PFSK-1 (cell line): Measurements from ENCODE around the gene ZNF536.

Experiments
- FOXP2 ChIP-seq: optimal IDR thresholded peaks from 2 replicates; pipeline ENCODE3; 2011; ENCODE audit warnings: borderline replicate concordance, control low read depth, inconsistent platforms; ENCODE audit not compliant: insufficient read depth; ENCODE audit errors: extremely low read length, extremely low read depth
- POLR2AphosphoS5 ChIP-seq: IDR thresholded peaks from 2 replicates; pipeline ENCODE4 v1.6.1; 2012; ENCODE audit warnings: low read depth, mild to moderate bottlenecking, control low read depth, low read length, moderate library complexity
- SIN3A ChIP-seq: IDR thresholded peaks from 2 replicates; pipeline ENCODE4 v1.6.1; 2012; ENCODE audit warnings: mild to moderate bottlenecking, low read length, moderate library complexity, borderline replicate concordance; ENCODE audit not compliant: insufficient read depth
- TAF1 ChIP-seq: IDR thresholded peaks from 2 replicates; pipeline ENCODE4 v1.6.1; 2012; ENCODE audit warnings: low read length, control low read depth, borderline replicate concordance; ENCODE audit not compliant: insufficient read depth
- TF ChIP-seq, protein P1 (sequence below), 2 experiments: IDR thresholded peaks; 2 replicates each; pipeline versions ENCODE4 v1.6.1 to v1.8.0; 2011 to 2012; ENCODE audit warnings: low read depth in 2 of 2, low read length in 2 of 2, control low read depth in 1 of 2, inconsistent platforms in 1 of 2, mild to moderate bottlenecking in 1 of 2, moderate library complexity in 1 of 2; ENCODE audit not compliant: insufficient read depth in 1 of 2

DNA sequence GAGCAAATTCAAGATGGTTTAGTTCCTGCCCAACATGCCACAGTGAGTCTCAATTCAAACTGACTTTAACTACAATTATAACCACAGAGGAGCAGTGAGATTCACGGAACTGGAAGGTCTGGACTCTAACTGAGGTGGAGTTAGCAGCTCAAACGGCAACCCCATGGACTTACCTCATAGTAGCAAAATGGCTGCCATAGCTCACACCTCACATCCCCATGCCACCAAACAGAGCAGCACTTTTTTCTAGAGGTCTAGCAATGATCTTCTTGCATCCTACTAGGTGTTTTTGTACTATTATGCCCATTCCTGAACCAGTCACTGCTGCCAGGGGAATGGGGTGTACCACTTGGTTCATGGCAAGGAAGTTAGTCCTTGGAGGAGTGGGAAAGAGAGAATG lies 87.7 kb downstream of the ZNF536 start:
- TF ChIP-seq POLR2AphosphoS5 = no peak
- TF ChIP-seq, protein P1, sequence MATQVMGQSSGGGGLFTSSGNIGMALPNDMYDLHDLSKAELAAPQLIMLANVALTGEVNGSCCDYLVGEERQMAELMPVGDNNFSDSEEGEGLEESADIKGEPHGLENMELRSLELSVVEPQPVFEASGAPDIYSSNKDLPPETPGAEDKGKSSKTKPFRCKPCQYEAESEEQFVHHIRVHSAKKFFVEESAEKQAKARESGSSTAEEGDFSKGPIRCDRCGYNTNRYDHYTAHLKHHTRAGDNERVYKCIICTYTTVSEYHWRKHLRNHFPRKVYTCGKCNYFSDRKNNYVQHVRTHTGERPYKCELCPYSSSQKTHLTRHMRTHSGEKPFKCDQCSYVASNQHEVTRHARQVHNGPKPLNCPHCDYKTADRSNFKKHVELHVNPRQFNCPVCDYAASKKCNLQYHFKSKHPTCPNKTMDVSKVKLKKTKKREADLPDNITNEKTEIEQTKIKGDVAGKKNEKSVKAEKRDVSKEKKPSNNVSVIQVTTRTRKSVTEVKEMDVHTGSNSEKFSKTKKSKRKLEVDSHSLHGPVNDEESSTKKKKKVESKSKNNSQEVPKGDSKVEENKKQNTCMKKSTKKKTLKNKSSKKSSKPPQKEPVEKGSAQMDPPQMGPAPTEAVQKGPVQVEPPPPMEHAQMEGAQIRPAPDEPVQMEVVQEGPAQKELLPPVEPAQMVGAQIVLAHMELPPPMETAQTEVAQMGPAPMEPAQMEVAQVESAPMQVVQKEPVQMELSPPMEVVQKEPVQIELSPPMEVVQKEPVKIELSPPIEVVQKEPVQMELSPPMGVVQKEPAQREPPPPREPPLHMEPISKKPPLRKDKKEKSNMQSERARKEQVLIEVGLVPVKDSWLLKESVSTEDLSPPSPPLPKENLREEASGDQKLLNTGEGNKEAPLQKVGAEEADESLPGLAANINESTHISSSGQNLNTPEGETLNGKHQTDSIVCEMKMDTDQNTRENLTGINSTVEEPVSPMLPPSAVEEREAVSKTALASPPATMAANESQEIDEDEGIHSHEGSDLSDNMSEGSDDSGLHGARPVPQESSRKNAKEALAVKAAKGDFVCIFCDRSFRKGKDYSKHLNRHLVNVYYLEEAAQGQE (IDR thresholded peaks at IDR 0.05; ENCODE audit: insufficient read depth in 1 of 2, low read depth in 2 of 2, low read length in 2 of 2) = no peak
- TF ChIP-seq TAF1 = no peak
- no peak for TF ChIP-seq SIN3A
- TF ChIP-seq FOXP2 = no peak
